ENCODE measurements around the gene AXIN1.
"Not testable (repeated sequence)": the region's sequence is repeated elsewhere in the genome, so short reads cannot be mapped to it uniquely, and the experiment has no call there.

The AXIN1 gene

DNA sequence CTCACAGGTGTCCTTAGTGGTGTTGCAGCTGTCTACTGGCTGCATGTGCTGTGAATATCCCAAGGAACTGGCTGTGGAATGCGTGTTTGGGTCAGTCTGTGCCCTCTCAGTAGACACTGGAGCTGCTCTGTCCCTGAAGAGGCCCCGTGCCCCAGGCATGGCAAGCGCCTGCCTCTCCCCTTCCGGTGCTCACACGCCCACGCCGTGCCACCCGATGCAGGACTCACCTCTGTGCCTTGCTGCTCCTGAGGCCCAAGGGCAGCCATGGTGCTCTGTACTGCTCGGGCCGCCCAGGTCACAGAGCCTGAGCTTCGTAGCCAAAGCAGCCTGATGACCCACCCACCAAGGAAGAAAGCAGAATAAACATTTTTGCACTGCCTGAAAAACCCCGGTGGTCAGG lies 86.8 kb downstream of the AXIN1 start:
- H3K27me3 ChIP-seq (ENCODE audit: control insufficient read depth, insufficient read depth, low read length): no peaks in the 10 kb centered on the region
- H3K27ac ChIP-seq (ENCODE audit: low read depth, low read length): no peak overlapping the region
- no peaks in the 10 kb centered on the region for H3K9me3 ChIP-seq (ENCODE audit: control insufficient read depth, insufficient read depth, low read depth, low read length)
- no peak overlapping the region for H3K4me3 ChIP-seq (ENCODE audit: low read depth, low read length)
- no peak overlapping the region for H3K9ac ChIP-seq (ENCODE audit: low read length)
- no peaks in the 10 kb centered on the region for H3K4me1 ChIP-seq (ENCODE audit: control insufficient read depth, insufficient read depth, low read length)
- peaks cover 40% of the 10 kb centered on the region for H3K36me3 ChIP-seq (ENCODE audit: control insufficient read depth, insufficient read depth, low read length)

DNA sequence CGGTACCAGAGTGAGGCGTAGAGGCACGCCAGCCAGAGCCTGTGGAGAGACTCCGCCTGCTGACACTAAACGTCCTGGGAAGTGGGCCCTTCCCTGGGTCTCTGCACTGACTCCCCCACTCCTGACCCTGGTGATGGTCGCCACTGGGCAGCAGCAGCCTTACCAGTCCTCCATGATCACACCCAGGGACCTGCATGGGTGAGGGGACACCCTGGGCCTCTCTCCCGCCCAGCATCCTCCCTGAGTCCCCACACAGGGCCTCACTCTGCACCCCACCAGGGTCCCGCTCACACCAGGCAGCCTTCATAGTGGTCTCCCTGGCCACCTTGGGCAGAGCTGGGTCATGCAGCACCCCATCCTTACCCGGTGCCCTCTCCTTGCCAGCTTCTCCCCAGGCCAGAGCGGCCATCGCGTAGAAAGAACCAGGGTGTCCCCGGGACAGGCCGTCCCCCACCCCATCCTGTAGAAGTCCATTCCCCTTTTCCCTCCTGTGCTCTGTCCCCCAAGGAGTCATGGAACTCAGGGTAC lies 87.5 kb downstream of the AXIN1 start:
- Histone ChIP-seq H3K27me3 (ENCODE audit: control insufficient read depth, insufficient read depth, low read length) (no peaks in the 10 kb centered on the region), H3K9me3 (ENCODE audit: control insufficient read depth, insufficient read depth, low read depth, low read length) (no peaks in the 10 kb centered on the region), H3K36me3 (ENCODE audit: control insufficient read depth, insufficient read depth, low read length) (peaks cover 47% of the 10 kb centered on the region), H3K4me1 (ENCODE audit: control insufficient read depth, insufficient read depth, low read length) (no peaks in the 10 kb centered on the region), H3K27ac (ENCODE audit: low read depth, low read length) (no peak overlapping the region), H3K4me3 (ENCODE audit: low read depth, low read length) (no peak overlapping the region), H3K9ac (ENCODE audit: low read length) (no peak overlapping the region)

DNA sequence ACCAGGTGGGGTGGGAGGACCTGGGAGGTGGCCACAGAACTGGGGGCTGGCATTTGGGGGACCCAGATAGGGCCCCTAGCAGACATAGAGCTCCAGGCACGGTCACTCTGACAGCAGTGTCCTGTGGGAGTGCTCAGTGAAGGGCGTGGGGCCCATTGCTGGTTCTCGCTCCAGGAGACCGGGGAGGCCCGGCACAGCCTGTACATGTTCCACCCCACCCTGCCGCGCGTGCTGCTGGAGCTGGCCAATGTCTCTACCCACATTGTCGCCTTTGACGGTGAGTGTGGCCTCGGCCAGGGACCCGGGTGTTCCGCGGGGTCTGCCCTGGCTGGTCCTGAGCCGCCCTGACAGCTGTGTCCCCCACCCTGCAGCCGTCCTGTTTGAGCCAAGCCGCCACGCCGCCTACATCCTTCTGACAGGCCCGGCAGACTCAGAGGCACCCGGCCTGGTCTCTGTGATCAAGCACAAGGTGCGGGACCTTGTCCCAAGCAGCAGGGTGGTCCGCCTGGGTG lies 88.0 kb downstream of the AXIN1 start:
- H3K9me3 ChIP-seq (ENCODE audit: control insufficient read depth, insufficient read depth, low read depth, low read length): no peaks in the 10 kb centered on the region
- no peak overlapping the region for H3K9ac ChIP-seq (ENCODE audit: low read length)
- H3K36me3 ChIP-seq (ENCODE audit: control insufficient read depth, insufficient read depth, low read length): peaks cover 52% of the 10 kb centered on the region
- H3K27me3 ChIP-seq (ENCODE audit: control insufficient read depth, insufficient read depth, low read length): no peaks in the 10 kb centered on the region
- H3K4me1 ChIP-seq (ENCODE audit: control insufficient read depth, insufficient read depth, low read length): no peaks in the 10 kb centered on the region
- no peak overlapping the region for H3K4me3 ChIP-seq (ENCODE audit: low read depth, low read length)
- no peak overlapping the region for H3K27ac ChIP-seq (ENCODE audit: low read depth, low read length)

DNA sequence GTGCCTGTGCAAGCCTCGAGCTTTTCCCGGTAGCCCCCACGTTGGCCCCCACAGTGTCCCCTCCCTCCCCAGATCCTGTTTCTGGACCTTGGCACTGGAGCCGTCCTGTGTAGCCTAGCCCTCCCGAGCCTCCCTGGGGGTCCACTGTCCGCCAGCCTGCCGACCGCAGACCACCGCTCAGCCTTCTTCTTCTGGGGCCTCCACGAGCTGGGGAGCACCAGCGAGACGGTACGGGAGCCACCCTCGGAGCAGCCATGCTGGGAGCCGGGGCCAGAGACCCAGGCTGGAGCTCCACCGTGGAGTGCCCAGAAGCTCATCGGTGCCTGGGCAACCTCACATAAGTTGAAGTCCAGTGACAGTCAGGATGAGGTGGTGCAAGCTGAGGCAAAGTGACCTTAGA lies 88.6 kb downstream of the AXIN1 start:
- Histone ChIP-seq H3K27ac (ENCODE audit: low read depth, low read length) (no peak overlapping the region), H3K27me3 (ENCODE audit: control insufficient read depth, insufficient read depth, low read length) (no peaks in the 10 kb centered on the region), H3K4me3 (ENCODE audit: low read depth, low read length) (no peak overlapping the region), H3K9me3 (ENCODE audit: control insufficient read depth, insufficient read depth, low read depth, low read length) (no peaks in the 10 kb centered on the region), H3K9ac (ENCODE audit: low read length) (no peak overlapping the region), H3K4me1 (ENCODE audit: control insufficient read depth, insufficient read depth, low read length) (no peaks in the 10 kb centered on the region), H3K36me3 (ENCODE audit: control insufficient read depth, insufficient read depth, low read length) (peaks cover 57% of the 10 kb centered on the region)

DNA sequence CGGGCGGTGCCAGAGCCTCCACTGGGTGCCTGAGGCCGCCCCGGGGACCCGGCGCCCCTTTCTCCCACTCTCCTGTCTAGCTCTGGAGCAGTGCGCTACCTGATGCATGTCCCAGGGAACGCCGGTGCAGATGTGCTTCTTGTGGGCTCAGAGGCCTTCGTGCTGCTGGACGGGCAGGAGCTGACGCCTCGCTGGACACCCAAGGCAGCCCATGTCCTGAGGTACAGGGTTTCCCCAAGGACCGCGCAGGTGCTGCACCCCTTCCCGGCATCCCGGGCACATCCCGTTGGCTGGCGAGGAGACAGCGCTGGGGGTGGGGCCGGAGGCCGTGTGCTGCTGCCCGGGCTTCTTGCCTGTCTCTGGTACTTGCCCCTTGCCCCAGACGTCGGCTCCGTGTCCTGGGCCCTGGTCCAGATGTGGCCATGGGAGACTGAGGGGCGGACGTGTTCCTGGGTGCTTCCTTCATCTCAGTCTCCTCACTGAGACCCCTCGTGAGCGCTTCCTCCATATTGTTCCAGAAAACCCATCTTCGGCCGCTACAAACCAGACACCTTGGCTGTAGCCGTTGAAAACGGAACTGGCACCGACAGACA lies 89.2 kb downstream of the AXIN1 start:
- Histone ChIP-seq H3K27me3 (ENCODE audit: control insufficient read depth, insufficient read depth, low read length) (no peaks in the 10 kb centered on the region), H3K4me1 (ENCODE audit: control insufficient read depth, insufficient read depth, low read length) (no peaks in the 10 kb centered on the region), H3K4me3 (ENCODE audit: low read depth, low read length) (no peak overlapping the region), H3K9ac (ENCODE audit: low read length) (no peak overlapping the region), H3K36me3 (ENCODE audit: control insufficient read depth, insufficient read depth, low read length) (peaks cover 57% of the 10 kb centered on the region), H3K27ac (ENCODE audit: low read depth, low read length) (no peak overlapping the region), H3K9me3 (ENCODE audit: control insufficient read depth, insufficient read depth, low read depth, low read length) (no peaks in the 10 kb centered on the region)

DNA sequence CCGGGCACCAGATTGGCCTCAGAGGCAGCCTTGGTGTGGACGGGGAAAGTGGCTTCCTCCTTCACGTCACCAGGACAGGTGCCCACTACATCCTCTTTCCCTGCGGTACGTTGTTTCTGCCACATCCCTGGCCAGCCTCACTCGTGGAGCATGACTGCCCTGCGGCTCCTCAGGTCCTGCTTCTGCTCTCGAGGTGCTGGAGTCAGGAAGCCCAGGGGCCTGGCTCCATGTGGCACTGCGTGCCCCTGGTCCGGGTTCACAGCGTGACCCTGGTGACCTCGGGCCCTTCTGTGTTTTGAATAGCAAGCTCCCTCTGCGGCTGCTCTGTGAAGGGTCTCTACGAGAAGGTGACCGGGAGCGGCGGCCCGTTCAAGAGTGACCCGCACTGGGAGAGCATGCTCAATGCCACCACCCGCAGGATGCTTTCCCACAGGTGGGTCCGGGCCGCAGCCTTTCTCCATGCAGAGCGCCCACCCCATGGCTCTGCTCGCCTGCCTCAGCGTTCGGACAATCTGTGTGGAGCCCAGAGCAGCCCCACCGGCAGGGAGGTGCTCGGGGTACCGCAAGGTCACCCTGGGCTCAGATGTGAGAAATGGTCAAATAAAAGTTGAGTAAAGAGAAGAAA lies 90.3 kb downstream of the AXIN1 start:
- H3K9ac ChIP-seq (ENCODE audit: low read length): no peak overlapping the region
- H3K4me3 ChIP-seq (ENCODE audit: low read depth, low read length): no peak overlapping the region
- no peak overlapping the region for H3K27ac ChIP-seq (ENCODE audit: low read depth, low read length)
- H3K4me1 ChIP-seq (ENCODE audit: control insufficient read depth, insufficient read depth, low read length): no peaks in the 10 kb centered on the region
- H3K27me3 ChIP-seq (ENCODE audit: control insufficient read depth, insufficient read depth, low read length): no peaks in the 10 kb centered on the region
- H3K36me3 ChIP-seq (ENCODE audit: control insufficient read depth, insufficient read depth, low read length): peaks cover 57% of the 10 kb centered on the region
- H3K9me3 ChIP-seq (ENCODE audit: control insufficient read depth, insufficient read depth, low read depth, low read length): no peaks in the 10 kb centered on the region

DNA sequence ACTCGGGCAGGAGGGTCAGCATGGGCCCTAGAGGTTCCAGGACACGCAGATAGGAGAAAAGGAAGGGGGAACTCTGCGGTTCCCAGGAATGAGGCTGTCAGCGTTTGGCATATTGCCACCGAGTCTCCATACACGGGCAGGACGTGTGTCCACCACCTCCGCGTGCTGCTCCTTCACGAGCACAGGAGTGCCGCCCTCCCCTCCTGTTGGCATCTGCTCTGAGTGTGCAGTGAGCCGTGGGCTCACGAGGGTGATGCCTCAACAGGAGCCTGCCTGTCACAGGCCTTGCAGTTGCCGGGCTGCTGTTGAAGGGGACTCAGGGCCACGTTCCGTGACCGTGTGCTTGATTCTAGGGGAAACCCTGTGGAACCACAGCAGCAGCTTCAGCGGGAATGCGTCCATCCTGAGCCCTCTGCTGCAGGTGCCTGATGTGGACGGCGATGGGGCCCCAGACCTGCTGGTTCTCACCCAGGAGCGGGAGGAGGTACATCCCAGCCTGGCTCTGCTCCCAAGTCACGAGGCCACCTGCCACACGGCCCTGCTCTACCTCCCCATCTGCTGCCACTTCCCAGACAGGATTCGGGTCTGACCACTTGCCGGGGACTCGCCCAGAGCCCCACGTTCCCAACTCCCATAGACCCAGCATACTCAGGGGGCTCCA lies 91.4 kb downstream of the AXIN1 start:
- Histone ChIP-seq H3K4me3 (ENCODE audit: low read depth, low read length) (no peak overlapping the region), H3K9me3 (ENCODE audit: control insufficient read depth, insufficient read depth, low read depth, low read length) (no peaks in the 10 kb centered on the region), H3K36me3 (ENCODE audit: control insufficient read depth, insufficient read depth, low read length) (peaks cover 61% of the 10 kb centered on the region), H3K27me3 (ENCODE audit: control insufficient read depth, insufficient read depth, low read length) (no peaks in the 10 kb centered on the region), H3K9ac (ENCODE audit: low read length) (no peak overlapping the region), H3K4me1 (ENCODE audit: control insufficient read depth, insufficient read depth, low read length) (no peaks in the 10 kb centered on the region), H3K27ac (ENCODE audit: low read depth, low read length) (no peak overlapping the region)

DNA sequence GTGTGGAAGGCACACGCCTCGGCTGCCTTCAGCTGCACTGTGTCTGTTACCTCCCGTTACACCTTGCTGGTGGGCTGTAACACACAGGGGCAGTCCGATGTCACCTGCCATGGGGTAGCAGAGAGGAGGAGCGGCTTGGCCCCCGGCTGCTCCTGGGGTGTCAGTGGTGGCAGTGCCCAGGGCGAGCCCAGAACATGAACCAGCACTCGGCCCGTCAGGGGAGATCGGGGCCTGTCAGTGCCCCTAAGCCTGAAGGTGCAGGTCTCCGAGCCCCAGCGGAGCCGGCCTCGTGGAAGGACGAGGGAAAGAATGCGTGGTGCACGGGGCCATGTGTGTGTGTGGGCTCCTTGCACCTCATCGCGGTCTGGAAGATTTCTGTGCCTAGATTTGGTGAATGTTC lies 92.2 kb downstream of the AXIN1 start:
- Histone ChIP-seq H3K4me1 (ENCODE audit: control insufficient read depth, insufficient read depth, low read length) (no peaks in the 10 kb centered on the region), H3K4me3 (ENCODE audit: low read depth, low read length) (no peak overlapping the region), H3K27me3 (ENCODE audit: control insufficient read depth, insufficient read depth, low read length) (no peaks in the 10 kb centered on the region), H3K9me3 (ENCODE audit: control insufficient read depth, insufficient read depth, low read depth, low read length) (no peaks in the 10 kb centered on the region), H3K9ac (ENCODE audit: low read length) (no peak overlapping the region), H3K27ac (ENCODE audit: low read depth, low read length) (no peak overlapping the region), H3K36me3 (ENCODE audit: control insufficient read depth, insufficient read depth, low read length) (peaks cover 67% of the 10 kb centered on the region)

DNA sequence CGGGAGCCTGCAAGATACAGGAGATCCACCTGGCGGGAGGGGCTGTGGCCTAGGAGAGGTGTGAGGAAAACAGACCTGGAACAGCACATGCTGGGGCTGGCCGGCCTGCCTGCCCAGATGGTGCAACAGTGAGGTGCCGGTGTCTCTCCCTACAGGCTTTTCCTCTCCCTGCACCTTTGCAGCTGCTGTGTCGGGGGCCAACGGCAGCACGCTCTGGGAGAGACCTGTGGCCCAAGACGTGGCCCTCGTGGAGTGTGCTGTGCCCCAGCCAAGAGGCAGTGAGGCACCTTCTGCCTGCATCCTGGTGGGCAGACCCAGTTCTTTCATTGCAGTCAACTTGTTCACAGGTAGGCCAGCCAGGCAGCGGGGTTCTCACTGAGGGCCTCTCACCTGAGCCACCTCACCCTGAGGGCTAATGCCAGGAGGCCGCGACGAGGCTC lies 92.7 kb downstream of the AXIN1 start:
- Histone ChIP-seq H3K27ac (ENCODE audit: low read depth, low read length) (no peak overlapping the region), H3K9ac (ENCODE audit: low read length) (no peak overlapping the region), H3K9me3 (ENCODE audit: control insufficient read depth, insufficient read depth, low read depth, low read length) (no peaks in the 10 kb centered on the region), H3K4me3 (ENCODE audit: low read depth, low read length) (no peak overlapping the region), H3K36me3 (ENCODE audit: control insufficient read depth, insufficient read depth, low read length) (peaks cover 65% of the 10 kb centered on the region), H3K4me1 (ENCODE audit: control insufficient read depth, insufficient read depth, low read length) (no peaks in the 10 kb centered on the region), H3K27me3 (ENCODE audit: control insufficient read depth, insufficient read depth, low read length) (no peaks in the 10 kb centered on the region)

DNA sequence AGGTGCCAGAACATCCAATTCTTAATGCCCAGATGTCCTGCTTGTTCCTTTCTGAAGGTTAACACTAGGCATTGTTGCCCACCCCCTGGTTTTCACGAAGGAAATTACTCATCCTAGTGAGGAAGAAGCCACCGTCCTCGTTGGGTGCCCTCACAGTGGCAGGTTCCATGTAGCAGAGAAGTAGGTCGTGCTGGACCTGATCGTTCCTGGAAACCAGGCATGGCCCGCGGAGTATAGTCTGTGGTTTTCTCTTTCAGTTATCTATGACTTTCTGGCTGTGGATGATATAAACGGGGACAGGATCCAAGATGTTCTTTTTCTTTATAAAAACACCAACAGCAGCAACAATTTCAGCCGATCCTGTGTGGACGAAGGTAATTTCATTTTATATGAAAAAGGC lies 93.3 kb downstream of the AXIN1 start:
- Histone ChIP-seq H3K36me3 (ENCODE audit: control insufficient read depth, insufficient read depth, low read length) (peaks cover 64% of the 10 kb centered on the region), H3K9ac (ENCODE audit: low read length) (no peak overlapping the region), H3K4me1 (ENCODE audit: control insufficient read depth, insufficient read depth, low read length) (no peaks in the 10 kb centered on the region), H3K27me3 (ENCODE audit: control insufficient read depth, insufficient read depth, low read length) (no peaks in the 10 kb centered on the region), H3K9me3 (ENCODE audit: control insufficient read depth, insufficient read depth, low read depth, low read length) (no peaks in the 10 kb centered on the region), H3K4me3 (ENCODE audit: low read depth, low read length) (no peak overlapping the region), H3K27ac (ENCODE audit: low read depth, low read length) (no peak overlapping the region)

DNA sequence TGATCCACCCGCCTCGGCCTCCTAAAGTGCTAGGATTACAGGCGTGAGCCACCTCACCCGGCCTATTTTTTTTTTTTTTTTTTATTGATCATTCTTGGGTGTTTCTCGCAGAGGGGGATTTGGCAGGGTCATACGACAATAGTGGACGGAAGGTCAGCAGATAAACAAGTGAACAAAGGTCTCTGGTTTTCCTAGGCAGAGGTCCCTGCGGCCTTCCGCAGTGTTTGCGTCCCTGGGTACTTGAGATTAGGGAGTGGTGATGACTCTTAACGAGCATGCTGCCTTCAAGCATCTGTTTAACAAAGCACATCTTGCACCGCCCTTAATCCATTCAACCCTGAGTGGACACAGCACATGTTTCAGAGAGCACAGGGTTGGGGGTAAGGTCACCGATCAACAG lies 94.4 kb downstream of the AXIN1 start:
- H3K36me3 ChIP-seq (ENCODE audit: control insufficient read depth, insufficient read depth, low read length): peaks cover 60% of the 10 kb centered on the region
- not testable (repeated sequence) for H3K9ac ChIP-seq (ENCODE audit: low read length); H3K4me1 ChIP-seq (ENCODE audit: control insufficient read depth, insufficient read depth, low read length); H3K4me3 ChIP-seq (ENCODE audit: low read depth, low read length); H3K9me3 ChIP-seq (ENCODE audit: control insufficient read depth, insufficient read depth, low read depth, low read length); H3K27ac ChIP-seq (ENCODE audit: low read depth, low read length); H3K27me3 ChIP-seq (ENCODE audit: control insufficient read depth, insufficient read depth, low read length)

All from HUES6 (cell line).